GM19328 (cell line): ENCODE measurements around the gene LRRC61.
"Not testable (repeated sequence)": the region's sequence is repeated elsewhere in the genome, so short reads cannot be mapped to it uniquely, and the experiment has no call there.

ENCODE experiments used
- ATAC-seq: cut with Tn5 transposase; IDR thresholded peaks from one replicate; pipeline ENCODE4 v1.9.1; 2021; ENCODE audit warnings: mild to moderate bottlenecking, moderate library complexity; ENCODE audit not compliant: unreplicated experiment

Gene LRRC61

GRCh38 chr7:150307129-150307528, 16.0 kb upstream of the LRRC61 start:
- no peak for ATAC-seq

GRCh38 chr7:150307904-150308303, 15.3 kb upstream of the LRRC61 start:
- no peak for ATAC-seq

- no peak for ATAC-seq
Observed at GRCh38 chr7:150308575-150308974, 14.6 kb upstream of the LRRC61 start.

GRCh38 chr7:150311146-150311545, 12.0 kb upstream of the LRRC61 start:
- no peak for ATAC-seq

- no peak for ATAC-seq
Observed at GRCh38 chr7:150311711-150312110, 11.4 kb upstream of the LRRC61 start.

- not testable (repeated sequence) for ATAC-seq
Observed at GRCh38 chr7:150312649-150313366, 10.3 kb upstream of the LRRC61 start.

GRCh38 chr7:150313367-150313809, 9.8 kb upstream of the LRRC61 start:
- ATAC-seq = no peak

- no peak for ATAC-seq
Observed at GRCh38 chr7:150313870-150314269, 9.3 kb upstream of the LRRC61 start.

- no peak for ATAC-seq
Observed at GRCh38 chr7:150314639-150315239, 8.4 kb upstream of the LRRC61 start.

- not testable (repeated sequence) for ATAC-seq
Observed at GRCh38 chr7:150316987-150317386, 6.2 kb upstream of the LRRC61 start.

GRCh38 chr7:150317748-150318444, 5.3 kb upstream of the LRRC61 start:
- no peak for ATAC-seq

- no peak for ATAC-seq
Observed at GRCh38 chr7:150321788-150322113, 1.4 kb upstream of the LRRC61 start.

- ATAC-seq = no peak
Observed at GRCh38 chr7:150322114-150322832, 882 bp upstream of the LRRC61 start.

- ATAC-seq = peak; percentile 11
Observed at GRCh38 chr7:150323682-150324372, 672 bp downstream of the LRRC61 start.

- no peak for ATAC-seq
Observed at GRCh38 chr7:150324373-150324961, 1.3 kb downstream of the LRRC61 start.

- no peak for ATAC-seq
Observed at GRCh38 chr7:150325110-150325611, 2.0 kb downstream of the LRRC61 start.

- no peak for ATAC-seq
Observed at GRCh38 chr7:150325901-150326300, 2.7 kb downstream of the LRRC61 start.

- no peak for ATAC-seq
Observed at GRCh38 chr7:150326657-150327268, 3.6 kb downstream of the LRRC61 start.

- no peak for ATAC-seq
Observed at GRCh38 chr7:150327308-150327707, 4.2 kb downstream of the LRRC61 start.
